H7 (cell line): ENCODE measurements around the gene THAP3. TPM values are rescaled to one million over a fixed set of nuclear protein-coding genes. Genes with fewer than 3 reads are reported as not detected.

ENCODE experiments used
- DNase-seq: peaks from one replicate; pipeline ENCODE4 v3.0.0; 2012
- H3K27me3 ChIP-seq: 2 replicates; pipeline ENCODE4 v1.6.0; 2011; ENCODE audit warnings: mild to moderate bottlenecking, low read length; ENCODE audit not compliant: control insufficient read depth, insufficient read depth
- H3K36me3 ChIP-seq: replicated peaks from 2 replicates; pipeline ENCODE4 v1.5.1; 2011; ENCODE audit warnings: low read length; ENCODE audit not compliant: control insufficient read depth, insufficient read depth
- H3K4me3 ChIP-seq: 2 replicates; pipeline ENCODE4 v1.5.1; 2011; ENCODE audit warnings: low read depth, mild to moderate bottlenecking, control low read depth, low read length, moderate library complexity; ENCODE audit not compliant: insufficient read depth
- total RNA-seq: library from RNA; depleted of rRNA; stranded (reverse); fragments of >200 nt; shearing (Covaris generic); gene quantifications from 2 replicates; pipeline ENCODE4 v1.2.3, GENCODE V29; 2014

Gene THAP3
- total RNA-seq, 1 experiment from 2014 or later, result 47.7 TPM

DNA sequence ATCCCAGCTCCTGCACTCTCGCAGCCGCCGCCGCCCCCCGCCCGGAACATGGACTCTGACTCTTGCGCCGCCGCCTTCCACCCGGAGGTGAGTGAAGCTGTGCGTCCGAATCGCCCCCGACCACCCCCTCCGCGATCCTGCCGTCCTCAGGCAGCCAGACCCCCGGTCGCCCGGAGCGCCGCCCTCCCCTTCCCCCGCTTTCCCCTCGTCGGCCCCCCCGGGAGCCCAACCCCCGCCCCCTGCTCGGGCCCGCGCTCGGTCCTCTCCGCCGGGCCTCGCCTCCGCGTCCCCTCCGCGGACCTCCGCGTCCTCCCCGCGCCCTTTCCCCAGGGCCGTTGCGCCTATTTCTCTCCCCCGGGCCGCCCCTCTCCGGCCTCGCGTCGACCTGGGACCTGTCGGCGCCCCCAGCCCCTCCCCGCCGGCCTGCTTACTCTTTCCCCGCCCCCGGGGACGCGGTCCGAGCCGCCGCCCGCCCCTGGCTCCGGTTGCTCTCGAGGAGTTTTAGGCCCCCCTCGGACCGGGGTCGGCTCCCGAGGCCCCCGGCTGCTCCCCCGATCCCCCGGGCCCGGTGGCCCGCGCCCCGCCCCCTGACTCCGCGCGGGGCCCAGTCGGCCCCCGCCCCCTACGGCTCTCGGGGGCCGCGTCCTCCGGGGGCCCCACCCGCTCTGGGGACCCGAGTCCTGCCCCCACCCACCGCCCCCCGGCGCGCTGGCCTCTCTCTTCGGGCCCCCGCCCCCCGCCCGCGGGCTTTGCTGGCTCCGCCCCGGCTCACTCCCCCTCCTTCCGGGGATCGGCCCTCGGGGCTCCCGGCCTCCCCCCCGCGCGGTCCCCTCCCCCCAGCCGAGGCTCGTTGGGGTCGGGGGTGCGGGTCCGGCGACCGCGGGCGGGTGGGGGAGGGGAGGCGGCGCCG lies 10.4 kb upstream of the THAP3 start:
- peak; percentile 97 for DNase-seq
- peak overlapping the region; percentile 97 for H3K4me3 ChIP-seq
- H3K27me3 ChIP-seq, result peaks cover 4% of the 10 kb centered on the region; the same call in 1 of the 2 replicates
- peaks cover 4% of the 10 kb centered on the region; the same call in 1 of the 2 replicates for H3K36me3 ChIP-seq

DNA sequence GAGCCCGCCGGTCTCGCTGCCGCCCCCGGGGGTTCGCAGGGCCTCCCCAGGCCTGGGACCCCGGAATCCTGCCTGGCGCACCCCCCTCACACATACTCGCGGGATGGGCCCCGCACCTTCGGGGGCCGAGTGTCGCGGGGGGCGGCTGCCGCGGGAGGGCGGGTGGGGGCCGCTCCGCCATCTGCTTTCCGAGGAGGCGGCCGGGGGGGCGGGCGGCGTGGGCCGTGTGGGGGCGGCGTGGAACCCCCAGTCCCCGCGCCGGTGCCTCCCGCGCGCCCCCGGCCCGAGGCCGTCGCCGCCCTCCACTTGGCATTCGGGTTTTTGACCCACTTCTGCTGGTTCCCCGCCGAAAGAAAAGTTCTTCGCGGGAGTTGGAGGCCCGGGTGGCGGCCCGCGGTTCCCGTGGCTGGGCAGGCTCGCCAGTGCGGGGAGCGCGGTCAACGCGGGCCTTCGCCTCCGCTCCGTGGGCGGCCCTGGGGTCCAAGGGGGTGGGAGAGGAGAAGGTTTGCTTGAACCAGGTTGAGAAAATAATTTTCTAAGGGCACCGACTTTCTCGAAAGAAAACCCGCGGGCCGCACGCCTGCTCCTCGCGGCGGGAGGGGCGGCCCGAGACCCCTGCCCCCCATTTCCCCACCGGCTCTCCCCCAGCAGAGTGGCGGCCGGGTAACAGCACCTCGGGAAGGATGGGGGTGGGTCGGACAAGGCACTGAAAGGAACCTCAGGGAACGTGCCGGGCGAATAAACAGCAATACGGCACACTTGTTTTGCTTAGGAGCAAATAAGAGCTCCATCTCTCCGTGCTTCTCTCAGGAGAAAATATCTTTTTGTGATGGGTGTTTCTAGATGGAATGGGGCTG lies 9.5 kb upstream of the THAP3 start:
- H3K4me3 ChIP-seq, result peak overlapping the region; percentile 97
- H3K36me3 ChIP-seq, result peaks cover 7% of the 10 kb centered on the region
- H3K27me3 ChIP-seq, result peaks cover 4% of the 10 kb centered on the region; the same call in 1 of the 2 replicates
- DNase-seq, result peak; percentile 76

DNA sequence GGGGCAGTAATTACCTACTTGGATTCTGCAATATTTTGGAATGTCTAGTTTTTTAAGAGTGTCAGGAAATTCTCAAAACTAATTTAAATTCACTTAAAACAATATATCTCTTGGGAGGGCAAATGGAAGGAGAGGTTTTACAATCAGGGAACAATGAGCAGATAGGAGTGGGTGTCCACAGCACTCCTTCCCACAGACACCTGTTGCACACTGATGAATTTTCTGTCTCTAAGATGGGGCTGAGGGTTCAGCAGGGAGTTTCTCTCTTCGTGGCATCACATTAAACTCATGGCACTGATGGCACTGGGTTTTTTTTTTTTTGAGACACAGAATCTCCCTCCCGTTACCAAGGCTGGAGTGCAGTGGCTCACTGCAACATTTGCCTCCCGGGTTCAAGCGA lies 5.6 kb upstream of the THAP3 start:
- no peak for DNase-seq
- H3K4me3 ChIP-seq, result no peak overlapping the region
- H3K36me3 ChIP-seq, result peaks cover 25% of the 10 kb centered on the region
- no peaks in the 10 kb centered on the region for H3K27me3 ChIP-seq

DNA sequence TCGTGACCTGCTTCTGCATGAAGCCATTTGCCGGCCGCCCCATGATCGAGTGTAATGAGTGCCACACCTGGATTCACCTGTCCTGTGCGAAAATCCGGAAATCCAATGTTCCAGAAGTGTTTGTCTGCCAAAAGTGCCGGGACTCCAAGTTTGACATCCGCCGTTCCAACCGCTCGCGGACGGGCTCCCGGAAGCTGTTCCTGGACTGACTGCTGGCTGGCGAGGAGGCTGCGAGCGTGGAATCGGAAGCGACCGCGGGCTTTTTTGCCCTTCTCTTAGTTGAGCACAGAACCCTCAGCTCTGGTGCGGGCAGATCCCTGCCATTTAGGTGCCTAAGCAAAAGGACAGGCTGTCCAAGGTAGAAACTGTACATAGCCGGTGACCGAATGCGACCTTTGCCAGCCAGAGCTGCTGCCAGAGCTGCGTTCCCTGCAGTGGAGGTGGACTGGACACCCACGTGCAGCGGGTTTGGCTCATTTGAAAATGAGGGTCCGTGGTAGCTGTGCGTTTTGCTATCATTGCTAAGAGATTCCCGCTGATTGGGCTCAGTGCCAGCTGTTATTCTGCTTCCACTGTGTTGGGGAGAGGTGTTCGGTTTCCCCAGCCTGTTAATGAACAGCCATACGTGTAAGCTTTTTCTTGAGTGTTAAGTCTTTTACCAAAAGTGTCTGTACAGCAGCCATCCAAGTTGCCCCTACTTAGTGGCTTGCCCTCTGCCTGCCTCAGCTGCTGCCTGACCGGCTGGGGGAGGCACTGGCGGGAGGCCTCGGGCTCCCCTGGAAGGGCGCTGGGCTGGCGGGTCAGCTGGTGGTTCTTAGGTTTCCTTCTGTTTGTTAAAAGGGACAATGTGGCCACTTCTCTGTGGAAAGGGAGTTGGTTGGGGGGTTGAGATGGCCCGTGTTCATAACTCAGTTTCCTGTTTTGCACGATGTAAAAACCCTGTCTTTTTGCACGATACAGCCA lies 3.0 kb upstream of the THAP3 start:
- DNase-seq, result no peak
- H3K27me3 ChIP-seq, result no peaks in the 10 kb centered on the region; the same call in 1 of the 2 replicates
- H3K4me3 ChIP-seq, result no peak overlapping the region
- H3K36me3 ChIP-seq, result peaks cover 25% of the 10 kb centered on the region

DNA sequence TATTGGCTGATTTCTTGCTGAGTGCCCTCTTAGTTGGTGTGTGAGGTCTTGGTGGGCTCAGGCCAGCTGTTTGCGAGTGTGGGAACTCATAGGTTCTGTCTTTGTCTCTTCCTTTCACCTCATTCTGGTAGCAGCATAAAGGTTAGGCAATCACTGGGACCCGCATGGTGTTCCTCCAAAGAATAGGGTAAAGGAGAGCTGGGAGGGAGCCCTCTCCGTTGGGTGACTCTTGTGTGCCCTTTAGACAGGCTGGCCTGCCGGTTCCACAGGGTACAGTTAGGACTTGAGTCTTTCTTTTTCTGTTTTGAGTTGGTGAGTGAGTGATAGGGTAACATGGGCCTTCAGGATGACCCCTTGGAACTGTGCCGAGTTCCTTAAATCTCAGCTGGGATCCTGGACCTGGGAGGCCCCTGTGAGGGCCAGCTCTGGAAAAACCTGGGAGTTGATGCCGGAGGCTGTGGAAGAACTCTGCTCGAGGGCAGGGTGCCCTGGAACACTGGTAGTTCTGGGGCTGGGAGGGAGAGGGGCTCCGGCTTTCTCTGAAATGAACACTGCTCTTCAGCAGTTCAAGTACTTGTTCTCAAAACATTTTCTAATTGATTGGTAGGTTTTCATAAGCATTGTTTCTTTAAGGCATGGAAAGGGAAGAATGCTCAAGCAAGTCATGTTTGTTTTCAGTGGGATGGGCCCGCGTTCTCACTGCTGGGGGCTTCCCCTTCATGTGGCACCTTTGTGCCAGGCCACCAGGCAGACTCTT lies 2.1 kb upstream of the THAP3 start:
- no peak overlapping the region for H3K4me3 ChIP-seq
- H3K36me3 ChIP-seq, result peaks cover 25% of the 10 kb centered on the region
- DNase-seq, result no peak

DNA sequence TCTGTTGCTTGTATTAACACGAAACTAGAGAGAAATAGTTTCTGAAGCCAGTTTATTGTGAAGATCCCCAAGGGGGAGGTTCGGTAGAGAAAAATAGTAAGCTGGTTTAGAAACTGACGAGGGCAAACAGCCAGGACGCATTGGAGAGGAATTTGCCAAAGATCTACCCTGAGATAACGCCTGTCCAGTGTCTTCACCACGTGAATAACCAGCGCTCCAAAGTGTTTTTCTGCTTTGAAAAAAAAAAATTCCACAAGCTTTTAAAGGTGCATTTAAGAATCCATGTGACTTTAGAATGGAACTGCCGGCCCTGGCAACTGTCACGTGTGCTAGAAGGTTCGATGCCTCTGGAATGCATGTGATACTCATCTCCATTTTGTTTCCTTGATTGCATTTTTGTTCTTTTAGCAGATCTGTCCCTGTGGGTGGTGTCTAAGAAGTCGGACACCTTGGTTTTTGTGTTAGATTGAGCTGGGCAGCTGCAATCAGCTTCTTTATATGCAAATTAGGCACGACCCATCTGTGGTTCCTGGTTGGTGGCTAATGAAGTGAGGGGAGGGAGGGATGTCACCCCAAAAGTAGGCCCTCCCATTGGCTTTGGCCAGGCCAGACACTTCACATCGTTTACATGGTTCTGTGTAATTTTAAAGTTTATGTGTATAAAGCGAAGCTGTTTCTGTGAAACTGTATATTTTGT lies 1.3 kb upstream of the THAP3 start:
- no peak for DNase-seq
- Histone ChIP-seq H3K4me3 (no peak overlapping the region), H3K36me3 (peaks cover 24% of the 10 kb centered on the region), H3K27me3 (no peaks in the 10 kb centered on the region; the same call in 1 of the 2 replicates)

More for the DNA sequence above, 2.1 kb upstream of the THAP3 start:
- no peaks in the 10 kb centered on the region; the same call in 1 of the 2 replicates for H3K27me3 ChIP-seq

DNA sequence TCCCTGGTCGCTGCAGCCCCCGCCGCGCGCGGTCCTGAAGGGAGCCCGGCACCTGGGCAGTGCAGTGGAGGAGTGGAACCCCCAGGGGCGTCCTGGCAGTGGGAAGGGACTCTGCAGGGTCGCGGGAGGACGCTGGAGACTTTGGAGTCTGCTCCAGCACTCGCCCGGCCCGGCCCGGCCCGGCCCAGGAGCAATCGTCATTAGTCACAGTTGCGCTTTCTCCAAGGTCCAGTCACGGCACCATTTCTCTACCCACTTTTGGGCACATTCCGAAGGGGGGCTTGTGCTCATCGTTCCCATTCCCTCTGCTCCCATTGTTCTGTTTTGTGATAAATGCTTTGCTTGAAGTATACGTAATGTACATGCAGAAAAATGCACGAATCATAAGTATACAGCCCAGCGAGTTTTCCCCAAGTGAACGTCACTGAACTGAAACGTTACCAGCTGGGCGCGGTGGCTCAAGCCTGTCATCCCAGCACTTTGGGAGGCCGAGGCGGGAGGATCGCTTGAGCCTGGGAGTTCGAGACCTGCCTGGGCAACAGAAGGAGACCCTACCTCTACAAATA lies 999 bp downstream of the THAP3 start:
- no peak for DNase-seq

DNA sequence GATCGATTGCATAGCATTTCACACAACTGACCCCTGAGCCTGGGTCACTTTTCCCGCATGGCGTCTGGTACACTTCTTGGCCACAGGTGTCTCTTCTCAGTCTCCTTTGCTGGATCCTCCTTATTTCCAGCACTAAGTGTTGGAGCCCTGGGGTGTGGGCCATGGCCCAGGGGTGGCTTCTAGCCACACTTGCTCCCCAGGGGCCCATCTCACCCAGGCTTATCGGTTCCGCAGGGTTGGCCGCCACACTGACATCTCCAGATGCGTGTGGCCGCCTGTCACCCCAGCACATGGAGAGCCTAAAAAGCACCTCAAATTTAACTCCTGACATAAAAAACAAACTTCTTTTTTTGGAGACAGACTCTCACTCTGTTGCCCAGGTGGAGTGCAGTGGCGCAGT lies 2.4 kb downstream of the THAP3 start:
- peaks cover 9% of the 10 kb centered on the region for H3K36me3 ChIP-seq
- no peak overlapping the region for H3K4me3 ChIP-seq
- no peaks in the 10 kb centered on the region; the same call in 1 of the 2 replicates for H3K27me3 ChIP-seq
- DNase-seq, result no peak

More for the DNA sequence above, 999 bp downstream of the THAP3 start:
- Histone ChIP-seq H3K36me3 (peaks cover 20% of the 10 kb centered on the region), H3K27me3 (no peaks in the 10 kb centered on the region; the same call in 1 of the 2 replicates), H3K4me3 (peak overlapping the region; percentile 76)

DNA sequence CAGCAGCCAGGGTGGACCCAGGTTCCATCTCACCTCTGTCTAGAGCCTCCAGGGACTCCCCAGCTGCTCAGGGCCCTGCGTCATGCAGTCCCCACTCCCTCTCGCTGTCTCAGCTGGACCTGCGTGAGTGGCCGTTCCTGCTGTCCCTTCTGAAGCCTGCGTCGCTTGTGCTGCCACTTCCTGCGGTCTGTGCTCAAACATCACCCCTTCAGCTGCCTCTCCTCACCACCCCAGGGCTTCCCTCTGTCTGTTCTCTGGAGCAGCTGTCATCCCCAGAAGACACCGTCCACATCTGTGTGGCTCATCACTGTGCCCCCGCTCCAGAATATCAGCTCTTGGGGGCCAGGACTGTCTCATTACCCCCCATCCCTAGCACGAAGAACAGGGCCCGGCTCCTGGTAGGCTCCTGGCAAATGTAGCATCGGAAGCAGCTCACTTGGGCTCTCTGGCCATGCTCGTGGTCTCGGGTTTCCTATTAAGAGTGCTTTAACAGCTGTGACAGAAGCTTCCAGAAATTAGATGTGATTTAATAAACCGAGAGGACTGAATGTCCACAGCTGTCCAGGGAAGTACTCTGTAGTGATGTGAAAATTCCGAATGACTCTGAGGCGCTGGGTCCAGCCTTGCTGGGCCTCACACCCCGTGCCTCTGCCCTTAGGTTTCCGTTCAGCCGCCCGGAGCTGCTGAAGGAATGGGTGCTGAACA lies 3.3 kb downstream of the THAP3 start:
- DNase-seq, result no peak
- H3K36me3 ChIP-seq, result peaks cover 6% of the 10 kb centered on the region
- H3K4me3 ChIP-seq, result no peak overlapping the region
- no peaks in the 10 kb centered on the region; the same call in 1 of the 2 replicates for H3K27me3 ChIP-seq

DNA sequence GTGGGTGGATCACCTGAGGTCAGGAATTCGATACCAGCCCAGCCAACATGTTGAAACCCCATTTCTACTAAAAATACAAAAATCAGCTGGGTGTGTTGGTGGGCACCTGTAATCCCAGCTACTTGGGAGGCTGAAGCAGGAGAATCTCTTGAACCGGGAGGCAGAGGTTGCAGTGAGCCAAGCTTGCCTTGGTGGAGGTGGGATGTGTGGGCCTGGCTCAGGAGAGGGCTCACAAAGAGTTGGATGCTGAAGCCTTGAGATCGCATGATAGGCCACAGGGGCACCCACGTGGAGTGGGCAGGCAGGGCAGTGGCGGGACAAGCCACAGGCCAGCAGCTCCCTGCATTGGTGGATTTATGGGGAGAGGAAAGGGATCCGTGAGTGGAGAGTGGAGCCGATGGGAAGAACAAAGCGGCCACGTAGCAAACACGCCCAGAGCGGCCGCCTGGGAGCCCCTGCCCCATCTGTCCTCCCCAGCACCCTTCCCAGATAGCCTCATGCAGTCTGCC lies 4.4 kb downstream of the THAP3 start:
- H3K4me3 ChIP-seq, result no peak overlapping the region
- DNase-seq, result no peak
- H3K27me3 ChIP-seq, result no peaks in the 10 kb centered on the region; the same call in 1 of the 2 replicates
- H3K36me3 ChIP-seq, result peaks cover 9% of the 10 kb centered on the region

DNA sequence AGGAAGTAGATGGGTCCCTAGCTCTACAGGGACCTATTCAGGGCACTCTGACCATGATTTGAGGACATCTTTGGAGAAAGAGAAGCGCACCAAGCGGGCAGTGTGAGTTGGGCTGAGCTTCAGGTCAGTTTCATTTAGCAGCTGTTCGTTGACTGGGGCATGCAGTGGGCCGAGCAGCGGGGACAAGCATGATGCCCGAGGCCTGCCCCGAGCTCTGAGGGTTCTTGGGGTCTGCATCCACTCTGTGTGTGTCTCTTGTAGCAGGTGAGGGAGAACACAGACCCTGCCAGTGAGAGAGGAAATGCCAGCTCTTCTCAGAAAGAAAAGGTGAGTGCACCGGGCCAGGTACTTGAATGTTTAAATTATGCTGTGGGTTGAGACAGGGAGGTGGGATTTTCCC lies 5.4 kb downstream of the THAP3 start:
- Histone ChIP-seq H3K36me3 (peaks cover 12% of the 10 kb centered on the region), H3K27me3 (no peaks in the 10 kb centered on the region; the same call in 1 of the 2 replicates), H3K4me3 (no peak overlapping the region)
- no peak for DNase-seq

DNA sequence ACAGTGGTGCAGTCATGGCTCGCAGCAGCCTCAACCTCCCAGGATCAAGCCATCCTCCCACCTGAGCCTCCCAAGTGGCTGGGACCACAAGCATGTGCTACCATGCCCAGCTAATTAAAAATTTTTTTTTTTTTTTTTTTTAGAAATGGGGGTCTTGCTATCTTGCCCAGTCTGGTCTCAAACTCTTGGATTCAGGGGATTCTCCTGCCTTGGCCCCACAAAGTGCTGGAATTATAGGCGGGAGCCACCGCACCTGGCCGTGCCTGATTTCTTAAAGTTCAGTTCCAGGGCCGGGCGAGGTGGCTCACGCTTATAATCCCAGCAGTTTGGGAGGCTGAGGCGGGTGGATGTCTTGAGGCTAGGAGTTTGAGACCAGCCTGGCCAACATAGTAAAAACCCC lies 6.4 kb downstream of the THAP3 start:
- peaks cover 14% of the 10 kb centered on the region for H3K36me3 ChIP-seq
- no peak for DNase-seq
- no peak overlapping the region for H3K4me3 ChIP-seq

More for the DNA sequence above, 6.4 kb downstream of the THAP3 start:
- H3K27me3 ChIP-seq, result no peaks in the 10 kb centered on the region
